HCT116 (cell line): ENCODE results near the gene AFDN. TPM values are rescaled to one million over a fixed set of nuclear protein-coding genes. Genes with fewer than 3 reads are reported as not detected.

ENCODE experiments used
- ATAC-seq: fragments of 200-7000 bp; cut with Tn5 transposase; 2 replicates; pipeline ENCODE4 v1.9.1; 2020; ENCODE audit warnings: mild to moderate bottlenecking, moderate library complexity
- BruUV-seq: library from RNA; stranded (reverse); fragments of 400-500 nt; replicated peaks from 2 replicates; lab custom pipeline; 2021; lab: Mats Ljungman, UMichigan
- CTCF ChIA-PET: fragments of 300-600 bp; sonication (Branson Sonifier 250); formaldehyde crosslinking; loops from one replicate; lab custom pipeline; 2021; ENCODE audit warnings: antibody characterized with exemption; lab: Charles Lee
- POLR2A ChIA-PET: fragments of 300-600, 350-600 bp; sonication (Branson Sonifier 250); formaldehyde crosslinking; loops from one replicate; lab custom pipeline; 2021; ENCODE audit warnings: antibody characterized with exemption; lab: Charles Lee
- RAD21 ChIA-PET, 2 experiments: fragments of 300-600 bp; sonication (Branson Sonifier 250); formaldehyde crosslinking; loops; one replicate each; lab custom pipeline; 2023; ENCODE audit warnings: low total read pairs in 2 of 2; ENCODE audit not compliant: uncharacterized antibody in 2 of 2, unreplicated experiment in 2 of 2, low non-redundant PET in 1 of 2; lab: Charles Lee
- DNase-seq: peaks from one replicate; pipeline ENCODE4 v3.0.0-alpha.2; 2010; ENCODE audit warnings: low read depth, low spot score
- H2AFZ ChIP-seq: fragments of 200-600 bp; shearing (Covaris generic), sonication (generic); 2 replicates; pipeline ENCODE4 v1.6.1; 2017; ENCODE audit warnings: low read depth, mixed run types, mixed read lengths, antibody characterized with exemption, low read length; ENCODE audit not compliant: poor library complexity, severe bottlenecking
- H3K27ac ChIP-seq: 2 replicates; pipeline ENCODE4 v1.5.1; 2012; ENCODE audit warnings: low read depth, low read length
- H3K27me3 ChIP-seq: fragments of 200-600 bp; sonication (generic); 2 replicates; pipeline ENCODE4 v1.6.1; 2016; ENCODE audit warnings: mixed run types, low read length, mixed read lengths; ENCODE audit not compliant: insufficient read depth
- H3K36me3 ChIP-seq, 2 experiments: fragments of 200-500 bp in 1 of 2; fragments of 200-600 bp in 1 of 2; sonication (Bioruptor generic) in 1 of 2; sonication (generic) in 1 of 2; 2 replicates each; pipeline versions ENCODE4 v1.5.1 to v1.6.1; 2014 to 2016; ENCODE audit warnings: low read length in 2 of 2, inconsistent platforms in 1 of 2, mixed read lengths in 1 of 2, mixed run types in 1 of 2; ENCODE audit not compliant: insufficient read depth in 2 of 2, control insufficient read depth in 1 of 2
- H3K4me1 ChIP-seq, 2 experiments: fragments of 200-600 bp in 1 of 2; sonication (generic) in 1 of 2; 2 replicates each; pipeline versions ENCODE4 v1.5.1 to v1.6.1; 2012 to 2017; ENCODE audit warnings: low read length in 2 of 2, inconsistent platforms in 1 of 2, mild to moderate bottlenecking in 1 of 2, mixed read lengths in 1 of 2, mixed run types in 1 of 2, moderate library complexity in 1 of 2; ENCODE audit not compliant: insufficient read depth in 2 of 2, control insufficient read depth in 1 of 2
- H3K4me2 ChIP-seq: fragments of 200-600 bp; sonication (generic); 2 replicates; pipeline ENCODE4 v1.6.1; 2017; ENCODE audit warnings: mixed run types, low read length, mixed read lengths
- H3K4me3 ChIP-seq, 2 experiments: fragments of 200-600 bp in 1 of 2; sonication (generic) in 1 of 2; replicated peaks in 1 of 2; 2 replicates each; pipeline ENCODE4 v1.5.1; 2011 to 2016; ENCODE audit warnings: low read length in 2 of 2, control low read depth in 1 of 2, low read depth in 1 of 2, mild to moderate bottlenecking in 1 of 2, mixed read lengths in 1 of 2, mixed run types in 1 of 2
- H3K79me2 ChIP-seq: fragments of 200-600 bp; sonication (generic); 2 replicates; pipeline ENCODE4 v1.6.1; 2017; ENCODE audit warnings: mild to moderate bottlenecking, mixed run types, low read length, moderate library complexity, mixed read lengths; ENCODE audit not compliant: insufficient read depth
- H3K9ac ChIP-seq: fragments of 200-600 bp; sonication (generic); 2 replicates; pipeline ENCODE4 v1.6.1; 2016; ENCODE audit warnings: low read length, mixed read lengths
- H3K9me2 ChIP-seq: fragments of 200-600 bp; sonication (generic), shearing (Covaris generic); 2 replicates; pipeline ENCODE4 v1.6.1; 2017; ENCODE audit warnings: mixed run types, mild to moderate bottlenecking, moderate library complexity; ENCODE audit not compliant: insufficient read depth
- H3K9me3 ChIP-seq, 2 experiments: fragments of 200-500 bp in 1 of 2; fragments of 200-600 bp in 1 of 2; sonication (Bioruptor generic) in 1 of 2; sonication (generic) in 1 of 2; 2 replicates each; pipeline ENCODE4 v1.6.1; 2014 to 2017; ENCODE audit warnings: low read length in 2 of 2, mixed read lengths in 2 of 2, inconsistent platforms in 1 of 2, low read depth in 1 of 2, mild to moderate bottlenecking in 1 of 2, mixed run types in 1 of 2, moderate library complexity in 1 of 2; ENCODE audit not compliant: control insufficient read depth in 1 of 2, insufficient read depth in 1 of 2
- H4K20me1 ChIP-seq: fragments of 200-600 bp; sonication (generic), shearing (Covaris generic); 2 replicates; pipeline ENCODE4 v1.6.1; 2017; ENCODE audit warnings: mixed run types, mild to moderate bottlenecking, moderate library complexity; ENCODE audit not compliant: insufficient read depth
- CBX3 ChIP-seq: IDR thresholded peaks from 2 replicates; pipeline ENCODE4 v1.6.1; 2012; ENCODE audit warnings: low read depth
- CEBPB ChIP-seq: IDR thresholded peaks from 2 replicates; pipeline ENCODE4 v1.6.1; 2012; ENCODE audit warnings: low read depth
- ELF1 ChIP-seq: IDR thresholded peaks from 2 replicates; pipeline ENCODE4 v1.6.1; 2012; ENCODE audit warnings: low read depth, borderline replicate concordance
- EZH2 ChIP-seq: fragments of 200-600 bp; sonication (generic); IDR thresholded peaks from 2 replicates; pipeline ENCODE4 v1.6.1; 2017; ENCODE audit warnings: antibody characterized with exemption, mixed run types
- EZH2phosphoT487 ChIP-seq: fragments of 200-600 bp; IDR thresholded peaks from 2 replicates; pipeline ENCODE4 v1.6.1; 2018; ENCODE audit warnings: antibody characterized with exemption, borderline replicate concordance
- JUND ChIP-seq: IDR thresholded peaks from 2 replicates; pipeline ENCODE4 v1.6.1; 2012
- POLR2A ChIP-seq: IDR thresholded peaks from 2 replicates; pipeline ENCODE4 v1.7.0; 2011; ENCODE audit warnings: borderline replicate concordance; ENCODE audit not compliant: insufficient read depth, insufficient read length; ENCODE audit errors: extremely low read depth
- POLR2AphosphoS5 ChIP-seq: IDR thresholded peaks from 2 replicates; pipeline ENCODE4 v1.6.1; 2011; ENCODE audit warnings: mild to moderate bottlenecking, low read depth, low read length, moderate library complexity
- RAD21 ChIP-seq: IDR thresholded peaks from 2 replicates; pipeline ENCODE4 v1.6.1; 2012; ENCODE audit warnings: low read depth, mild to moderate bottlenecking
- SIN3A ChIP-seq: IDR thresholded peaks from 2 replicates; pipeline ENCODE4 v1.6.1; 2012; ENCODE audit warnings: low read depth
- SP1 ChIP-seq: IDR thresholded peaks from 2 replicates; pipeline ENCODE4 v1.6.1; 2012; ENCODE audit warnings: low read depth
- SRF ChIP-seq: IDR thresholded peaks from 2 replicates; pipeline ENCODE4 v1.6.1; 2012; ENCODE audit warnings: low read depth
- TCF7L2 ChIP-seq: IDR thresholded peaks from 2 replicates; pipeline ENCODE4 v1.7.0; 2011; ENCODE audit warnings: borderline replicate concordance, inconsistent platforms; ENCODE audit not compliant: insufficient read depth, insufficient read length; ENCODE audit errors: extremely low read depth
- YY1 ChIP-seq: IDR thresholded peaks from 2 replicates; pipeline ENCODE4 v1.6.1; 2011; ENCODE audit warnings: low read length, low read depth, moderate library complexity, mild to moderate bottlenecking; ENCODE audit not compliant: insufficient replicate concordance; ENCODE audit errors: extremely low read depth
- ZFX ChIP-seq: fragments of 450-650 bp; IDR thresholded peaks from 2 replicates; pipeline ENCODE4 v1.6.1; 2017
- ZNF274 ChIP-seq: fragments of 200-500 bp; sonication (Bioruptor generic); IDR thresholded peaks from 2 replicates; pipeline ENCODE4 v1.6.1; 2014; ENCODE audit warnings: mild to moderate bottlenecking, low read depth, low read length, inconsistent platforms
- intact Hi-C: fragments of 100-400 bp; cut with micrococcal nuclease; formaldehyde crosslinking; loops from 2 replicates; pipeline ENCODE4 v1.10.0; 2022
- total RNA-seq: library from RNA; stranded (reverse); gene quantifications from one replicate; pipeline ENCODE4 v1.2.1, GENCODE V29; 2021; ENCODE audit not compliant: unreplicated experiment
- TF ChIP-seq, protein P1 (sequence below): IDR thresholded peaks from 2 replicates; pipeline ENCODE4 v1.6.1; 2011; ENCODE audit warnings: mild to moderate bottlenecking, low read length, moderate library complexity; ENCODE audit not compliant: insufficient replicate concordance; ENCODE audit errors: extremely low read depth
- TF ChIP-seq, protein P2 (sequence below): IDR thresholded peaks from 2 replicates; pipeline ENCODE4 v1.6.1; 2012; ENCODE audit warnings: low read depth
- TF ChIP-seq, protein P3 (sequence below): IDR thresholded peaks from 2 replicates; pipeline ENCODE4 v1.6.1; 2012
- TF ChIP-seq, protein P4 (sequence below): IDR thresholded peaks from 2 replicates; pipeline ENCODE4 v1.6.1; 2012

The AFDN gene
- total RNA-seq, 1 experiment from 2014 or later: 59.4 TPM

DNA sequence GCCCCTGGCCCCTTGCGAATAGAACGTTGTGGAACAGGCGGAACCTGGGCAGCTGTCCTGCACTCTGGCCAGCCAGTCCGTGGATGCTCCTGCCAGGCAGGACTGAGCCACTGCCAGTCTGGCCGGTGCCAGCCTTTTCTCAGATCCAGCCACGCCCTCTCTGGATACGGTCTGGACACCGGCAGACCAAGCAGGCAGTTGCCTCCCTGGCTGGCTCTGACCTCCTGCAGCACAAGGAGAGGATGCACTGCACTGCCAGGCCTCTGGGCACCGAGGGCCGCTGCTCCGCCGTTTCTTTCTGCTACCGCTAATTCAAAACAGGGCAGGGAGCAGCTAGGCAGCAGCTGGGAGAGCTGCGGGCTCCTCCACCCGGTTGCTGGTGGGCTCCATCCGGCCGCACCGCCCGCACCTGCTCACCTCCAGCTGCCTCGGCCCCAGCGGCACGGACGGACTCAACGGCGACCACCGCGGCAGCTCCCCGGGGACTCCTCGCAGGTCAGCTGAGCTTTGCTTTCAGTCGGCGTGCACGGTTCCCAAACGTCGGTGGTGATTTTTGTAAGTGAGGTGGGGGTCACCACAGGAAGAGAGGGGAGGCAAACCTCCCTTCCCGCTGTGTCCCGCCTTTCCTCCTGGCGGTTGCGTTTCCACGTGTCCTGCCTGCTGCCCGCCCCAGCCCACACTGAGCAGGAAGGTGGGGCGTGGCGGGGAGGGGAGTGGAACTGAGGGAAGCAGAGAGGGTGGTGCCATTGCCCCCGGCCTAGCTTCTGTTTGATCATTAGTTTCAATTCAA lies 30.3 kb upstream of the AFDN start:
- intact Hi-C loops: no loop called here
- ATAC-seq (peak; percentile 11; the same call in 1 of the 2 replicates), DNase-seq (no peak)
- ChIA-PET POLR2A (no interaction called here), CTCF (no interaction called here), RAD21 (no interaction called here)
- Histone ChIP-seq H4K20me1 (no peaks in the 10 kb centered on the region), H3K9me3 (no peaks in the 10 kb centered on the region), H3K27ac (no peak overlapping the region), H2AFZ (no peak overlapping the region), H3K4me2 (no peak overlapping the region), H3K9me2 (no peaks in the 10 kb centered on the region), H3K4me1 (no peaks in the 10 kb centered on the region)
- BruUV-seq: no TSS peak
- TF ChIP-seq RAD21: no peak
- no peak for TF ChIP-seq ZFX
- no peak for TF ChIP-seq SRF
- TF ChIP-seq, protein P1, sequence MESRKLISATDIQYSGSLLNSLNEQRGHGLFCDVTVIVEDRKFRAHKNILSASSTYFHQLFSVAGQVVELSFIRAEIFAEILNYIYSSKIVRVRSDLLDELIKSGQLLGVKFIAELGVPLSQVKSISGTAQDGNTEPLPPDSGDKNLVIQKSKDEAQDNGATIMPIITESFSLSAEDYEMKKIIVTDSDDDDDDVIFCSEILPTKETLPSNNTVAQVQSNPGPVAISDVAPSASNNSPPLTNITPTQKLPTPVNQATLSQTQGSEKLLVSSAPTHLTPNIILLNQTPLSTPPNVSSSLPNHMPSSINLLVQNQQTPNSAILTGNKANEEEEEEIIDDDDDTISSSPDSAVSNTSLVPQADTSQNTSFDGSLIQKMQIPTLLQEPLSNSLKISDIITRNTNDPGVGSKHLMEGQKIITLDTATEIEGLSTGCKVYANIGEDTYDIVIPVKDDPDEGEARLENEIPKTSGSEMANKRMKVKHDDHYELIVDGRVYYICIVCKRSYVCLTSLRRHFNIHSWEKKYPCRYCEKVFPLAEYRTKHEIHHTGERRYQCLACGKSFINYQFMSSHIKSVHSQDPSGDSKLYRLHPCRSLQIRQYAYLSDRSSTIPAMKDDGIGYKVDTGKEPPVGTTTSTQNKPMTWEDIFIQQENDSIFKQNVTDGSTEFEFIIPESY: no peak
- TF ChIP-seq, protein P2, sequence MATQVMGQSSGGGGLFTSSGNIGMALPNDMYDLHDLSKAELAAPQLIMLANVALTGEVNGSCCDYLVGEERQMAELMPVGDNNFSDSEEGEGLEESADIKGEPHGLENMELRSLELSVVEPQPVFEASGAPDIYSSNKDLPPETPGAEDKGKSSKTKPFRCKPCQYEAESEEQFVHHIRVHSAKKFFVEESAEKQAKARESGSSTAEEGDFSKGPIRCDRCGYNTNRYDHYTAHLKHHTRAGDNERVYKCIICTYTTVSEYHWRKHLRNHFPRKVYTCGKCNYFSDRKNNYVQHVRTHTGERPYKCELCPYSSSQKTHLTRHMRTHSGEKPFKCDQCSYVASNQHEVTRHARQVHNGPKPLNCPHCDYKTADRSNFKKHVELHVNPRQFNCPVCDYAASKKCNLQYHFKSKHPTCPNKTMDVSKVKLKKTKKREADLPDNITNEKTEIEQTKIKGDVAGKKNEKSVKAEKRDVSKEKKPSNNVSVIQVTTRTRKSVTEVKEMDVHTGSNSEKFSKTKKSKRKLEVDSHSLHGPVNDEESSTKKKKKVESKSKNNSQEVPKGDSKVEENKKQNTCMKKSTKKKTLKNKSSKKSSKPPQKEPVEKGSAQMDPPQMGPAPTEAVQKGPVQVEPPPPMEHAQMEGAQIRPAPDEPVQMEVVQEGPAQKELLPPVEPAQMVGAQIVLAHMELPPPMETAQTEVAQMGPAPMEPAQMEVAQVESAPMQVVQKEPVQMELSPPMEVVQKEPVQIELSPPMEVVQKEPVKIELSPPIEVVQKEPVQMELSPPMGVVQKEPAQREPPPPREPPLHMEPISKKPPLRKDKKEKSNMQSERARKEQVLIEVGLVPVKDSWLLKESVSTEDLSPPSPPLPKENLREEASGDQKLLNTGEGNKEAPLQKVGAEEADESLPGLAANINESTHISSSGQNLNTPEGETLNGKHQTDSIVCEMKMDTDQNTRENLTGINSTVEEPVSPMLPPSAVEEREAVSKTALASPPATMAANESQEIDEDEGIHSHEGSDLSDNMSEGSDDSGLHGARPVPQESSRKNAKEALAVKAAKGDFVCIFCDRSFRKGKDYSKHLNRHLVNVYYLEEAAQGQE: no peak
- TF ChIP-seq CEBPB: no peak
- no peak for TF ChIP-seq SIN3A
- no peak for TF ChIP-seq ZNF274
- TF ChIP-seq EZH2phosphoT487: no peak
- no peak for TF ChIP-seq TCF7L2
- TF ChIP-seq, protein P3, sequence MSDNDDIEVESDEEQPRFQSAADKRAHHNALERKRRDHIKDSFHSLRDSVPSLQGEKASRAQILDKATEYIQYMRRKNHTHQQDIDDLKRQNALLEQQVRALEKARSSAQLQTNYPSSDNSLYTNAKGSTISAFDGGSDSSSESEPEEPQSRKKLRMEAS: no peak
- no peak for TF ChIP-seq ELF1
- TF ChIP-seq, protein P4, sequence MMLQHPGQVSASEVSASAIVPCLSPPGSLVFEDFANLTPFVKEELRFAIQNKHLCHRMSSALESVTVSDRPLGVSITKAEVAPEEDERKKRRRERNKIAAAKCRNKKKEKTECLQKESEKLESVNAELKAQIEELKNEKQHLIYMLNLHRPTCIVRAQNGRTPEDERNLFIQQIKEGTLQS: no peak
- TF ChIP-seq POLR2A: no peak
- TF ChIP-seq JUND: no peak
- TF ChIP-seq YY1: no peak
- TF ChIP-seq CBX3: no peak
- TF ChIP-seq EZH2: no peak
- no peak for TF ChIP-seq POLR2AphosphoS5
- TF ChIP-seq SP1: no peak
- TF ChIP-seq, all 23 proteins: peak for 0
- Histone ChIP-seq H3K9ac (no peak overlapping the region), H3K79me2 (no peaks in the 10 kb centered on the region), H3K36me3 (no peaks in the 10 kb centered on the region), H3K4me3 (no peak overlapping the region), H3K27me3 (0 out of 2 replicates have a peak, but pooled peaks cover 4% of the 10 kb centered on the region)
